SH-SY5Y (cell line): Measurements from ENCODE around the gene PAWR.

ENCODE experiments used
- GATA2 ChIP-seq: IDR thresholded peaks from 2 replicates; pipeline ENCODE4 v1.6.1; 2011; ENCODE audit warnings: mild to moderate bottlenecking, low read depth, low read length
- GATA3 ChIP-seq: IDR thresholded peaks from 2 replicates; pipeline ENCODE4 v1.6.1; 2011; ENCODE audit warnings: low read depth, mild to moderate bottlenecking, low read length, moderate library complexity

- TF ChIP-seq GATA2 (no peak), GATA3 (no peak)
These were observed 55.1 kb downstream of the PAWR start for GRCh38 chr12:79635676-79636075.
